Hepatocyte (in vitro differentiated cells): ENCODE results near the gene RBM47.

Source experiments
- EZH2 ChIP-seq: fragments of 200-600 bp; sonication (generic); IDR thresholded peaks from 2 replicates; pipeline ENCODE4 v1.6.1; 2016; ENCODE audit warnings: antibody characterized with exemption, mild to moderate bottlenecking, borderline replicate concordance
- EZH2phosphoT487 ChIP-seq: fragments of 200-600 bp; sonication (generic); IDR thresholded peaks from one replicate; pipeline ENCODE4 v1.6.1; 2018; ENCODE audit warnings: antibody characterized with exemption, mild to moderate bottlenecking, low read depth, moderate library complexity; ENCODE audit not compliant: unreplicated experiment, severe bottlenecking
- TF ChIP-seq, protein P1 (sequence below): fragments of 200-600 bp; sonication (generic); IDR thresholded peaks from 2 replicates; pipeline ENCODE4 v1.5.1; 2016; ENCODE audit warnings: antibody characterized with exemption, mild to moderate bottlenecking; ENCODE audit not compliant: poor library complexity

DNA sequence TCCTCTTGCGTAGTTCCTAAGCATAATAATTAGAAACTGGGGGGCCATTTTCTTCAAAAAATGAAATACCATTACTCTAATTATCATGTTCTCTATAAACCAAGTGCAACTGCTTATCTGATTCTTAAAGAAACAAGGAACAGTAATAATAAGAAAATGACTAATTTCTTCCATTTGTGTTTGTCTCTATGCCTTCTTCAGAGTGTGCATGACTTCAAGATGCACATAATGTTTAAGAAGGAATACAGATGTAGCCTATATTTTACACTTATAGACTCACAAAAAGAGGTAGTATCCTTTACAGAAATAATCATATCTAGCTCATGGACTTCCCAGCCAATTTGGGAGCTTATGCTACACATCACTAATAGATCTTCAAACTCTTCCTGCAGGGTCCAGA, 162.9 kb downstream of the RBM47 start:
- TF ChIP-seq, protein P1, sequence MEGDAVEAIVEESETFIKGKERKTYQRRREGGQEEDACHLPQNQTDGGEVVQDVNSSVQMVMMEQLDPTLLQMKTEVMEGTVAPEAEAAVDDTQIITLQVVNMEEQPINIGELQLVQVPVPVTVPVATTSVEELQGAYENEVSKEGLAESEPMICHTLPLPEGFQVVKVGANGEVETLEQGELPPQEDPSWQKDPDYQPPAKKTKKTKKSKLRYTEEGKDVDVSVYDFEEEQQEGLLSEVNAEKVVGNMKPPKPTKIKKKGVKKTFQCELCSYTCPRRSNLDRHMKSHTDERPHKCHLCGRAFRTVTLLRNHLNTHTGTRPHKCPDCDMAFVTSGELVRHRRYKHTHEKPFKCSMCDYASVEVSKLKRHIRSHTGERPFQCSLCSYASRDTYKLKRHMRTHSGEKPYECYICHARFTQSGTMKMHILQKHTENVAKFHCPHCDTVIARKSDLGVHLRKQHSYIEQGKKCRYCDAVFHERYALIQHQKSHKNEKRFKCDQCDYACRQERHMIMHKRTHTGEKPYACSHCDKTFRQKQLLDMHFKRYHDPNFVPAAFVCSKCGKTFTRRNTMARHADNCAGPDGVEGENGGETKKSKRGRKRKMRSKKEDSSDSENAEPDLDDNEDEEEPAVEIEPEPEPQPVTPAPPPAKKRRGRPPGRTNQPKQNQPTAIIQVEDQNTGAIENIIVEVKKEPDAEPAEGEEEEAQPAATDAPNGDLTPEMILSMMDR, result no peak
- TF ChIP-seq EZH2phosphoT487 (no peak), EZH2 (no peak)
